Stimulated activated CD4-positive, alpha-beta T cell treated with anti-CD3 and anti-CD28 coated beads, Interleukin-15, amount 100 ng/mL, for 24 hours (primary cell): ENCODE results near the gene NKD1.

Experiments
- DNase-seq: peaks from one replicate; pipeline ENCODE4 v3.0.0-alpha.2; 2020

The NKD1 gene

DNA sequence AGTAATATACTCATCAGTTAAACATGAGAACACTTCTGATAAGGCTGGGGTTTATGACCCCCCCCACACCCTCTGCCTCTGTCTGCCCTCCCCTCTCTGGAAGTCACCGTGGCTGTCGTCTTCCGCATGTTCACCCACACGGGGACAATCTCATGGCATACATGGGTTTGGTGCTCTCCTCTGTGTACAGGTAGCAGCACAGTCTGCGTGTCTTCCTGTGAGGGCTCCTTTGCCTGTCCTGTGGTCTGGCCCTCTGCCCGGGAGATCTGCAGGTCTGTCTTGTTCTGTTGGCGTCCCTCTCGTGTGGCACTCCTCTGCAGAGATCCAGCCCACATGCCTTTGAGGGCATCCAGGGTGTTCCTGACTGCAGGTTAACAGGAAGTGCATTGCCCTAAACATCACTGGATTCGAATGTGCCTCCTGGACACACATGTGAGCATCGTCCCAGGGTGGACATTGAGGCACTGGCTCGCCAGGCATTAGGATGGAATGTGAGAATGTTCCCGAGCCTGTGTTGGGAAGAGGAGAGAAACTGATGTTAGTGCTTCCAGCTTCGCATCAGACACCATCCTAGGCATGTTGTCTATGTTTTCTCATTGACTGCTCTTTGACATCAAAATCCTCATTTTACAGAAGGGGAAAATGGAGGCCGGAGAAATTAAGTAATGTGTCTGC, 54.5 kb downstream of the NKD1 start:
- DNase-seq, result peak; percentile 20

DNA sequence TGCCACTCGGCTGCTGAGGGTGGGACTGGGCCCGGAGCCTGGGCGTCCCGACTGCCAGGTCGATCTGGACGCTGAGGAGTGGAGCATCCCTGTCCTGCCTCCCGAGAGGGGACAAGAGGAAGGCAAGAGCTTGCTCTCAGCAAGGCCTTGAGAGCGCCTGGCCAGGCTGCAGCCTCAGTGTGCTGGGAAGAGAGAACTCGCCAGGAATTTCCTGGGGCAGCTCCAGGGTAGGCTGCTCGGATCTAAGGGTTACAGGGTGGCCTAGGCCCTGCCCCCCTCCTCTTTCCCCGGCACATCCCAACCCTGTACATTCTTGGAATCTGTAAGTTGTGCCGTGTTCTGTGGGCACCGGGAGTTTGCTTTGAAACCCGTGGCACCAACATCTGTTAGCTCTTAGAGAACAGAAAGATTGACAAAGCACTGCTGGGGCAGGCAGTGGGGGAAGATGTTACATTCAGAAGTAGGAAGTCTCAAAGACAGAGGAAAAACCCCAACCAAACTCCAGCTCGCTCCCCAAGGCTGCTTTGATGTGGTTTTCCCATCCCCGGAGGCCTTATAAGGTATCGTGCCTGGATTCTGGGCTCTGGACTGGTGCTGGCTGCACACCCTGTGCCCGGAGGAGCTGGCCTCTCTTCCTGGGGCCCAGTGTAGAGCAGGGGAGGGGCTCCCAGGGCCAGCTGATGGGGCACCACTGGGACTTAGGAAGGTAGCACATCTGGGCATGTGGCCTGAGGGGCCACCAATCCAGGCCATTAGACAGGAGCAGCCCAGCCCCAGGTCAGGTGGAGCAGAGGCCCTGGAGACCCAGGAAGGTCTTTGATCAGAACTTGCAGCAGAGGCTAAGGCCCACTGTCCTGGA, 55.2 kb downstream of the NKD1 start:
- no peak for DNase-seq

DNA sequence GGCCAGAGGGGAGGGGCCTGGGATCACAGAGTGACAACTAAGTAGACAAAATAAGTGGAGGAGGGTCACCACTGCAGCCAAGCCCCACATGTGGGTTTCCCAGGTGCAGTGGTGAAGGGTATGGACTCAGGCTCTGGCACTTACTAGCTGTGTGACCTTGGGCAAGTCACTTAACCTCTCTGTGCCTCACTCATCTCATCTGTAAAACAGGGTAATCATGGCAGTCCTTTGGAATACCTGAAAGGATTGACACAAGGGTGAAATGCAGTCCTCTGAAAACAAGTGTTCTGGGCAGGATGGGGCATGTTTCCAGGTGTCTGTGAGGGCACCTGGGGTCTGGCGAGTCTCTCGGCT, 55.8 kb downstream of the NKD1 start:
- DNase-seq, result no peak

DNA sequence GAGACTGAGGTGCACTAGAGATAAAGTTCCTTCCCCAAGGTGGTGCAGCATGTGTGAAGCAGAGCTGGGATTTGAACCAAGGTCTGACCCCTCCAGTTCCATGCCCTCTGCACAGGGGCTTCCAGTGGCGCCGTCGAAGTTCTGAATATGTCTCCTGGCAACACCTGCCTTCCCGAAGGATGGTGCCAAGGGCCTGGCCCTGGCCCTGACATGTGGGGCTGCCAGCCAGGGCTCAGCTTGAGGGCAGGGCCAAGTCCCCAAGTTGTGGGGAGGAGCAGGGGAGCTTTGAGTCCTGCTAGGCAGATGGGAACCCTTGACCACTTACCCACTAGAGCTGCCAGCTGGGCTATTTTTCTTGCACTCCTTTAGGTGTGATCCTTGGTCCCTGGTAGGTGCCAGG, 56.4 kb downstream of the NKD1 start:
- no peak for DNase-seq

DNA sequence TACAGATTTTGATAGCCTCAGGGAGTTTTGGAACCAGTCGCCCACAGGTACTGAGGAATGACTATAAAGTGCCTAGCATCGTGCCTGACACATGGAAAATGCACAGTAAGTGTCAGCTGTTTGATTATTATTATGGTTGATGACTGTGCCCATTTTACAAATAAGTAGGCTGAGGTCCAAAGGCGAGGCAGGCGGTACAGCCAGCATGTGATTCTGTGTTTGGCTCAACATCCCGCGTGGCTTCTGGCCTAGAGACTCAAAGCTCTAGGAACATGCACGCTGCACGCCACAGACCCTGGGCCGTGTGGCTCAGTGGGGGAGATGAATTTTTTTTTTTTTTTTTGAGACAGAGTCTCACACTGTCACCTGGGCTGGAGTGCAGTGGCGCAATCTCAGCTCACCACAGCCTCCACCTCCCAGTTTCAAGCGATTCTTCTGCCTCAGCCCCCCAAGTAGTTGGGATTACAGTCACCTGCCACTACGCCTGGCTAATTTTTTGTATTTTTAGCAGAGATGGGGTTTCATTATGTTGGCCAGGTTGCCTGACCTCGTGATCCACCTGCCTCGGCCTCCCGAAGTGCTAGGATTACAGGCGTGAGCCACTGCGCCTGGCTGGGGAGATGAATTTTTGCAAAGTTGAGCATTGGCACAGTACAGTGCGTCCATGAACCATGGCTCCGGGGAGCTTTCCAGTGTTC, 57.7 kb downstream of the NKD1 start:
- DNase-seq, result no peak

DNA sequence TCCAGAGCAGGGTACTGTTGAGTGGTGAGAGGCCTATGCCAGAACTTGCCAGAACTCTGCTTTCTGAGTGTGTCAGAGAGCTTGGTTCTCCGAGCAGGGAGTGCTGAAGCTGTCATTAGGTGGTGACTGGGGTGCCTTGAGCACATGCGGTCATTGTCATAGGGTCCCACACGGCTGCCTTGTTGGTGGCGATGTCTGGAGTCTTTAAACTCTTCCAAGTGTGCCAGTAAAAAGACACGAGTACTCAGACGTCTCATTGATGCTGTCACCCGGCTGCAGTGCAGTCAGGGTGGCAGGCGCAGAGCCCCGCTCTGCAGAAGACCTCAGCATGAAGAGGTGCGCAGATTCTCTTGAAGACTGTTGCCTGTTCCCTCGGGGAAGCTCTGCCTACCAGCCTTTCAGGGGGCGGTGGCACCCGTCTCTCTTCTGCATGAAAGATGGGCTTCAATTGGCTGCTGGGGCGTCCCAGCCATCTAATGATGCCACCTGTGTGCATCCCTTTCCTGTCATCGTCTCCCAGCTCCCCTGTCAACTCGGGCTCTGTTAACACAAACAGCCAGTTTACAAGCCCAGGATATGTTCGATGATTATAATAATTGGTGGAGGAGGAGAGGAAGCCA, 58.3 kb downstream of the NKD1 start:
- DNase-seq, result no peak

DNA sequence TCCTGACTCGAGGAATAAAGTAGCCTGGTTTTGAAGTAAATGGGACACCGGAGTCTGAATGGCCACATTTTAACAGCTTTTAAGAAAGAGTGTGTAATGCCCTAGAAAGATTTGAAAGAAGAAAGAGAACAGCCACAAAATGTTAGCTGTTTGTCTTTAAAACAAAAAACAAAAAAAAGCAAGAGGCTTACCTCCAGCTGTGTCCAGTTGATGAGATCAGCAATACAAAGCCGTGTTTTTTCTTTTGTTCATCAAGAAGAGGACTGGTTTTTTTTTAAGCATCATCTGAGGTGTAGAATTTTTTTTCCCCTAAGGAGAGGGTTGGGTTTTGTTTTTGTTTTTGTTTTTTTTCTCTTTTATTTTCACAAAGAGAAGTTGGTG, 58.8 kb downstream of the NKD1 start:
- DNase-seq, result no peak

DNA sequence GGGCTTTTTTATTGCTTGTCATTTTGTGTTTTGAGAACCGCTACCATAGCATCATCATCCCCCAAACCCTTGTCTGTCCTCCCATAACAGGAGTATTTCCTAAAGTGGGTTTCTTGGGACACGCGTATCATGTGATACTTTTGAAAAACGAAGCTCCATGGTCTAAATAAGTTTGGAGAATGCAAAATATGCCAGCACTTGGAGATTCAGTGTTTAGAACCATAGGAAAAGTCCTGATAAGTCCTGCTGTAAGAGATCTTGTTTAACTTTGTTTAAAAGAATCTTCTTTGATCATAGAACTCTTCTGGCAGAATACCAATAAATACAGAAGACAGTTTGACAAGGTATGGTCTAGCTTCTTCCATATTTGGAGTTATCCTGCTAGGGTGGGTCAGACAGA, 59.3 kb downstream of the NKD1 start:
- DNase-seq, result no peak

DNA sequence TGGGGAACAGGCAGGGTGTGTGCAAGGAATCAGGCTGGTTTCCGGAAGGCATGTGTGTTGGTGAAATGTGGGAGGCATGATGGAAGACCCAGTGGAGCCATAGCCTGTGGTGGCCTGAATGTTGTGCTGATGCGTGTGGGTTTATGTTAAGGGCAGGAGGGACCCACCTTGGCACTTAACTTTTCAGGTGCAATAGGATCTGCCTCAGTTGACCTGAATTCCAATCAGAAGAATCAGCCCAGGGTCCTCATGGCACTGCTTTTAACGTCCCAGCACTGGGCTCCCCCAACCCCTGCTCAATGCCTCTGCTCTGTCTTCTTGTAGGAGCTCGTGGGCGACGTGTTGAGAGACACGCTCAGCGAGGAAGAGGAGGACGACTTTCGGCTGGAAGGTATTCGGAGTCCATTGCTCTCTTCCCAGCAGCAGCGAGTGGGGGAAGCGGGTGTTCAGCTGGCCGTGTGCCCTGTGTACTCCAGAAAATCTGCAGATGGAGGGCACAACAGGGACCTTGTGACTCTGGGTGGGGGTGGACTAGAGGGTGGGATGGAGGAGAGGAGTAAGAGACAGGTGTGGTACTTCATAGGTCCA, 59.9 kb downstream of the NKD1 start:
- DNase-seq, result no peak

DNA sequence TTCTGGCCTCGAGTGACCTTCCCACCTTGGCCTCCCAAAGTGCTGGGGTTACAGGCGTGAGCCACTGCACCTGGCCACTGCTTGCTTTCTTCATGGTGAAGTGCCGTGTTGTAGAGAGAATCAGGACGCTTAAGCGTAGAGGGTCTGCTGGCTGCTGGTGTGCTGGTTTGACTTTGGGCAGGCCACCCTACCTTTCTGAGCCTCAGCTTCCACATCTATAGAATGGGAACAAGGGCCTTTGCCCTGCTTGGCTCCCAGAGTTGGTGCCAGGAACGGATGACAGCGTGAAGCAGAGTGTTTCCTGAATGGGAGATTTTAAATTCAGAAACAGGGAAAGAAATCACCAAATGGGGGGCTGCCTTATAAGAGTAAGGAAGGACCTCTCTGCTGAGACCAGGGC, 60.9 kb downstream of the NKD1 start:
- no peak for DNase-seq

DNA sequence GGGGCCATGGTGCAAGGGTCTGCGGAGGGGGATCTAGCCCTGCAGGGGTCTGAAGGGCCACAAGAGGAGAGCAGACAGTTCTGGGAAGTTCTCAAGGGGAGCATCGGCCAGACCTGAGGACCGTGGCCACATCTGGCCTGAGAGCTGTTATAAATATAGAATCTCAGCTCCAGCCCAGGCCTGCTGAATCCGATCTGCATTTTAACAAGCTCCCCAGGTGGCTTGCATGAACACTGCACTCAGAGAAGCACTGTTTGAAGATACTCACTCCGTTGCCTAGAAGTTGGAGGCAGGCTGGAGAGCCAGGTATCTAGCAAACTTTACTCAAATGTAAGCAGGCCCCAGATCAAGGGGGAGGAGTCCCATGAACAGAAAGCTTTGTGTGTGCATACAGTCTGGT, 61.3 kb downstream of the NKD1 start:
- no peak for DNase-seq

DNA sequence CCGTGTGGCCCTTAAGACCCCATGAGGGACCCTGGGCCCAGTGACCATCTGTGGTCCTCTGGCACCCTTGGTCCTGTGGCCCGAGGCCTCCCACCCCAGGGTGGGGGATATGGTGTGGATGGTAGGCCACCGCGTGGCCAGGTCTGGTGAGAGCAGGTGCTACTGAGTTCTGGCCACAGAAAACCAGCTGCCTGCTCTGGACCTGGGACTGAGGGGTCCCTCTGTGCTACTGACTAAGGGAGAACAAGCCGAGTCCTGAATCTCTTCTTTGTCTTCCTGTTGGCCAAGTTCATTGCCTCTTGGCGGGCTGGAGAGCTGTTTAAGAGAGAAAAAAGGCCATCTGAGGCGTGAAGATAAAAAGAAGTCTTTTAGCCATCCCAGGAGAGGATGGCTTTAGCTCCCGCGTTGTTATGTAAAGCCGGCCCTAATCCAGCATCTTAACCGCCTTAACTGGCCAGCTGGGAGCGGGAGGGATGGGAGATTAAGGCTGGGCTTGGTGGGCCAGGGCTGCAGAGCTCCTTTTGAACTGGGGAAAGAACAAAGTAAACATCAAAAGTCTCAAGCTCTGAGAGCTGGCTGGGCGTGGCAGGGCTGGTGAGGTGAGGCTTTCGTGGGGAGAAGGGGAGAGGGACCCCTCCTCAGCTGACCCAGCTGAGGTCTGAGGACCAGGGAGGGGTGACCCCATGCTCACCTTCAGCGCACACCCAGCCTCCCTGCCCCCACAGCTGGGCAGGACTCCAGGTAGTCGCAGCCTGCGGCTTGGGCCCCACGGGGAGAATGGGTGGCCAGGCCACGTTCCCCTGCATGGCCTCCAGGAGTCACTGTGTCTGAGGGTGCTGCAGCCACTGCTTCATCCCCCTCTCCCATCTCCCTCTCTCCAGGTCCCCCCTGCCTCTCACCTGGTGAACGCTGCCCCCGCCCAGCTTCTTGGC, 62.4 kb downstream of the NKD1 start:
- DNase-seq, result no peak

DNA sequence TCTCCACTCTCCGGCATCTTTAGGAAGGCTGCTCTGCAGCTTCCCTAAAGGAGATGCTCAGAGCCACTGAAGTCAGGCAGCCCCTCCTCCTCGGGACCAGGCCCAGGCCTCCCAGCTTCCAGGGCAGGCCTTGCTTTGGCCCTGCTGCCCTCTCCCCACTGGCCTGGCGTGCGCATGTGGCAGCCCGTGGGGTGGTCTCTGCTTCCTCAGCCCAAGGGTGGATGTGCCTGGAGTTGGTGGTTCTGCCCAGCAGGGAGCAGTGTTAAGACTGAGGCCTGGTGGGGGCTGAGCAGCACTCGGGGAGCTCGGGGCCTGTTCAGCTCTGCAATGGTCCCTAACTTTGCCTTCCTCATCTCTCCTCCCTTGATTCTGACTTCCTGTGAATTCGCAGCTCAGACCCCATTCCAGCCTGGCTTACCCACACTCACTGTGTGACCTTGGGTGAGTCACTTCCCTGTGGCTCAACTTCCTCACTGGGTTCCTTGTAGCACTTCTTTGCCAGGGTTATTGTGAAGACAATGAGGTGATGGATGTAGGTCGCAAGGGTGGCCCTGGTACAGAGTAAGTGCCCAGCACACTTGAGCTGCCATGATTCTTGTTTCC, 63.2 kb downstream of the NKD1 start:
- no peak for DNase-seq

DNA sequence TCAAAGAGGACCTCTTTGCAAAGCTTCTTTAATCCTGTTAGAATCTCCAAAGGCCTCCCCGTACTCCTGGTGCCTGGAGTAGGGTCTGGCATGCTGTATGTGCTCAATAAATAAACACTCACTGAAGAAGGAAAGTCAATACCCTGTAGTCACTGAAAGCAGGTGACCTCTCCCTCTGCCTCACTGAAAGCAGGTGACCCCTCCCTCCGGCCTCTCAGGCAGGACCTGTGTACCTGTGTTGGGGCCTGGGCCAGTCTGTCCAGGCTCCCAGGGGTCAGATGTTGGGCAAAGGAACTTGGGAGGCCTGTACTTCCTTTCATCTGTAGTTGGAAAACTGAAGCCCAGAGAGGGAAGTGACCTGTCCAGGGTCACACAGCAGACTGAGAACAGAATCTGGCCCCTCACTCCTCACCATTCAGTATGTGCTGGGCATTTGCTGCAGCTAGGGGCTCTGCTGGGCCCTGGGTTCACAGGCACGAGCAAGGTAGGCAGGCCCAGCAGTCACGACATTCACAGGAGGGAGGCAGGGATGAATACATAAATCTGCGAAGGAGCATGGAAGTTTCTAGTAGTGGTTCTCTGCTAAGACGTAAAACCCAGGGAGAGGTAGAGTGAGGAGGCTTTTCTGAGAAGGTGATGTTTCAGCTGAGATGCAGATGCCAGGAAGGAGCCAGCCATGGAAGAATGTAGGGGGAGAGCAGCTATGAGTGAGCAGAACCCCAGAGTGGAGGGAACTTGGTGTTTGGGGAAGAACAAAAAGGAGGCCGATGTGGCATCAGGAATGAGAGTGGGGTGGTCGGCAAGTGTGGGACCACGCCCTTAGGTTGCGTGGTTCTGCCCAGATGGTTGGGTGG, 64.0 kb downstream of the NKD1 start:
- DNase-seq, result no peak

DNA sequence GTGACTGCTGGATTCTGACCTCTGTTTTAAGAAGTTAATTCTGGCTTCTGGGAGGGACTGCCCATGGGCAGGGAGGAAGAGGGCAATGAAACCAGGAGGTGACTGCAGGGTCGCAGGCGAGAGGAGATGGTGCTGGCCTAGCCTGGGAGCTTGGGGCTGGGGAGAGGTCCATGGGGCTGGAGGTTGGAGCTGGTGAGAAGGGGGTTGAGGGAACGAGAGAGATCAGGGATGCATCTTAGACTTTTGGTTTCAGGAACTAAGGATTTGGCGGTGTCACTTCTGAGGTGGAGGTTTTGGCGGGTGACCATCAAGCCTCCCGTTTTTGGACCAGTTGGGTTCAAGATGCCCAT, 64.6 kb downstream of the NKD1 start:
- DNase-seq, result no peak

DNA sequence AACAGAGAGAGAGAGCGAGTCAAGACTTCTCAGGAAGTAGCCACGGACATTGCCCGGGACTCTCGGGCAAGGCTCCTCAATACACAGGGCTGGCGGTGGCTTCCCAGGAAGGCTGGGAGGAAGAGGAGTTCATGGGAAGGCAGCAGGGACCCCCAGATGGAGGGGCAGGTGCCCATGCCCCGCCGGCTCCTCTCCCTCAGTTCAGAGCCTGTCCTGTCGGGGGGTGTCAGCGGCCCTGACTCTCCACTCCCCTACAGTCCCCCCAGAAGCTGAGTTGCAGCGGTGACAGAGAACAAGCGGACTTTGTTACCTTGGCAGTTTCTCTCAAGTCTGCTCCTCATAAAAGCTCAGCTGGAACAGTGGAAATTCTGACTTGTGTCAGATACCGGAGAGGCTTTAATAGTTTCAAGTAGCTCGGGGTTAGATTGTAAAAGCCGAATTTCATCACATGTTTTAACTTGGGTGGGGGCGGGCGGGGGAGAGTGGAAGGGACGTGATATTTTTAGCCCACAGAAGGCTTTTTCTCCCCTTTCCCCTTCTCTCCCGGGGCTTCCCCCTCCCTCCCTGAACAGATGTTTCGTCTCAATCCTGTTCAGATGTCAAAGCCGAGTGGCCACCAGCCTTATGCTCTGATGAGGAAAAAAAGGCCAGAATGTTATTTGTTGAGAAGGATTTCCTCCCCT, 65.2 kb downstream of the NKD1 start:
- no peak for DNase-seq

DNA sequence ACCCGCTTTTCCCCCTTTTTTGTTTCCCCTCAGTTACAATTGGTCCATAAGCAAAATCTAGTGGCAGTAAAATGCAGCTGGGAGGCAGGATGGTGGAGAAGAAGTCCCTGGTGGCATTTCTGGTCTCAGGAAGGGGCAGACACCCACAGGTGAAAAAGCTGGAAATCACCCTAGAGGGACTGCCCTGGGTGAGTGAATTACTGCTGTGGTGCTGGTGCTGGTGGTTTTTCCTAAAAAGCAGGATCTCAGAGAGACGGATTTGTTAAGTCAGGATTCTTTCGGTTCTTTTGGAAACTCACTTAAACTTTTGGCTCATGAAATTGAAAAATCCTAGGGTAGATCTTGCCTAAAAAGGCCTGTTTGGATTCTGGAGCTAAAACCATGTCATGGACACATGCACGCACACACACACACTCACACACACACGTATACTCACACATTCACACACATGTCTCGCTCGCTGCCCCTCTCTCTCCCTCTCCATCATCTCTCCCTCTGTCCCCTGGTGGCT, 65.8 kb downstream of the NKD1 start:
- no peak for DNase-seq

DNA sequence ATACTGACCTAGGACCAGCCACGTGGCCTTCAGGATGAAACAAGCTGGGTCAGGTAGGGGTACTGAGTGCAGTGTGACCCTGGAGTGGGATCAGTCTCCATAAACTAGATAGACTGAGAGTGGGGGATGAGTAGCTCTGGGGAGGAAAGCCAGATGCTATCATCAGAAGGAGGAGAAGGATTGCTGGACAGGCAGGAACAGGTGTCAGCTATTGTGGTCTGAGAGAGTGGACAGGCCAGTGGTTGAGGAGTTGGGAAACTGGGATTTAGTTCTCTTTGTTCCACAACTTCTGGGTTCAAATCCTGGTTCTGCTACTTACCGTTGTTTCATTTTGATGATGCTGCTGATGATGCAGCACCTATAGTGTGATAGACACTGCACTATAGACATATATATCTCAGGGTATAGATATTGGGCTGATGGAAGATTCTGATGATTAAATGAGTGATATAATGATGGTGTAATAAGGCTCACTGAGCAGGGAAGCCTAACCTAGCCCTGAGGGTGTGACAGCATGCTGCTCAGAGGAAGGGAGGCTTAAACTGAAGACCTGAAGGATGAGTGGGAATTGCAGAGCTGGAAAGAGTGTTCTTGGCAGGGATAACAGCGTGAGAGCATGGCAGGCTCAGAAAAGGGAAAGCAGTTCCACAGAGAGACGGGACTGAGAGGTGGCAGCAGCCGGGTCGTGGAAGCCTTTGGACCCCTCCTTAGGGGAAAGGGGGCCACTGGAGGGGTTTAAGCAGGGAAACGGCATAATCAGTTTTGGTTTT, 66.9 kb downstream of the NKD1 start:
- DNase-seq, result no peak

DNA sequence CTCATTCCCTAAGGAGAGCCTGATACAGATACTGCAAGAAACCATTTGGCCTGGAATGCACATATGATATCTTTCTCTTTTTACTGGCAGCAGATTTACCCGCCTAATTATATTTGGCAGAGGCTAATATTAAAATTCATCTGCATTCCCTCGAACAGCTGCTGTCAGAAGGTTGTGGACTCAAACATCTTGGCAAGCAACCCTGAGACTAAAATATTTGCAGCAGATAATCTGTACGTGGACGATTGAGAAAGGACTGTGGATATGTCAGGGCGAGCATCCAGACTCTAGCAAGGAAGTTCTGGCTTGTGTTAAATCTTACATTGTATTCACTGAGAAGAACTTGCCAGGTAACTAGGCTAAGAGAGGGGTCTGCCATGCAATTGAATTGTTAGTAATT, 67.7 kb downstream of the NKD1 start:
- no peak for DNase-seq
